Fibroblast of lung (primary cell): ENCODE data around the gene PTPN9. TPM values are rescaled to one million over a fixed set of nuclear protein-coding genes. Genes with fewer than 3 reads are reported as not detected.

Experiments
- DNase-seq, 2 donors: peaks; one replicate each; pipeline versions ENCODE4 v3.0.0 to v3.0.0-alpha.2; 2010; ENCODE audit warnings: low read depth in 2 of 2
- H2AFZ ChIP-seq: 2 replicates; pipeline ENCODE4 v1.5.1; 2012; ENCODE audit warnings: low read length, control low read depth, inconsistent platforms
- H3K27ac ChIP-seq: 2 replicates; pipeline ENCODE4 v1.5.1; 2011; ENCODE audit warnings: low read length, control low read depth; ENCODE audit not compliant: insufficient read depth
- H3K27me3 ChIP-seq: 2 replicates; pipeline ENCODE4 v1.5.1; 2011; ENCODE audit warnings: mild to moderate bottlenecking, low read length; ENCODE audit not compliant: control insufficient read depth, insufficient read depth
- H3K36me3 ChIP-seq: 2 replicates; pipeline ENCODE4 v1.5.1; 2011; ENCODE audit warnings: low read length; ENCODE audit not compliant: control insufficient read depth, insufficient read depth
- H3K4me1 ChIP-seq: 2 replicates; pipeline ENCODE4 v1.5.1; 2011; ENCODE audit warnings: low read length; ENCODE audit not compliant: control insufficient read depth, insufficient read depth; ENCODE audit errors: extremely low read depth
- H3K4me2 ChIP-seq: 2 replicates; pipeline ENCODE4 v1.5.1; 2011; ENCODE audit warnings: low read length, control low read depth; ENCODE audit not compliant: insufficient read depth; ENCODE audit errors: extremely low read depth
- H3K4me3 ChIP-seq, 4 experiments: fragments of 200-600 bp in 1 of 4; sonication (generic) in 1 of 4; replicated peaks in 1 of 4; 2 replicates each; pipeline ENCODE4 v1.5.1; 2011 to 2016; ENCODE audit warnings: low read length in 4 of 4, low read depth in 3 of 4, mild to moderate bottlenecking in 3 of 4, control low read depth in 2 of 4, inconsistent platforms in 1 of 4, mixed read lengths in 1 of 4; ENCODE audit not compliant: insufficient read depth in 1 of 4; ENCODE audit errors: control extremely low read depth in 1 of 4
- H3K79me2 ChIP-seq: 2 replicates; pipeline ENCODE4 v1.5.1; 2012; ENCODE audit warnings: mild to moderate bottlenecking, low read length, inconsistent platforms; ENCODE audit not compliant: control insufficient read depth, insufficient read depth
- H3K9ac ChIP-seq: 2 replicates; pipeline ENCODE4 v1.5.1; 2011; ENCODE audit warnings: mild to moderate bottlenecking, low read length, control low read depth; ENCODE audit not compliant: insufficient read depth
- H3K9me3 ChIP-seq: 2 replicates; pipeline ENCODE4 v1.5.1; 2012; ENCODE audit warnings: low read depth, low read length; ENCODE audit not compliant: control insufficient read depth, insufficient read depth
- H4K20me1 ChIP-seq: 2 replicates; pipeline ENCODE4 v1.5.1; 2011; ENCODE audit warnings: low read length; ENCODE audit not compliant: control insufficient read depth, insufficient read depth; ENCODE audit errors: extremely low read depth
- CTCF ChIP-seq, 2 donors: IDR thresholded peaks in 1 of 2; conservative IDR thresholded peaks in 1 of 2; 1 replicate in 1 of 2; 2 replicates in 1 of 2; pipeline ENCODE4 v1.5.1; 2011 to 2012; ENCODE audit warnings: low read length in 2 of 2, control low read depth in 1 of 2, inconsistent platforms in 1 of 2, low read depth in 1 of 2, mild to moderate bottlenecking in 1 of 2
- EZH2 ChIP-seq: IDR thresholded peaks from 2 replicates; pipeline ENCODE4 v1.5.1; 2012; ENCODE audit warnings: low read length, control low read depth, mild to moderate bottlenecking; ENCODE audit errors: missing control alignments
- polyA plus RNA-seq, 2 donors: library from polyadenylated mRNA; depleted of rRNA in 1 of 2; stranded (reverse) in 1 of 2; unstranded in 1 of 2; fragments of >200 nt; gene quantifications; 2 replicates each; pipeline ENCODE4 v1.2.1, GENCODE V29; 2011 to 2012; ENCODE audit warnings: missing spikeins in 1 of 2
- total RNA-seq: library from RNA; depleted of rRNA; stranded (reverse); fragments of >200 nt; gene quantifications from 2 replicates; pipeline ENCODE4 v1.2.1, GENCODE V29; 2014

The PTPN9 gene
- total and polyA plus RNA-seq, 2 donors (not counting 1 experiment from before 2014, with no cell fraction given) = 20.6 to 41.6 TPM

GRCh38 chr15:75599401-75599800 lies 20.3 kb upstream of the PTPN9 start:
- H3K4me3 ChIP-seq = no peak overlapping the region
- no peaks in the 10 kb centered on the region for H4K20me1 ChIP-seq
- TF ChIP-seq CTCF (conservative IDR thresholded peaks at IDR 0.05 in 1 of 2, IDR thresholded peaks at IDR 0.05 in 1 of 2; ENCODE audit: low read depth in 1 of 2, low read length in 2 of 2) = no peak
- no peak for TF ChIP-seq EZH2
- no peak overlapping the region for H3K9ac ChIP-seq
- DNase-seq = no peak
- H2AFZ ChIP-seq = no peak overlapping the region
- no peak overlapping the region for H3K4me2 ChIP-seq
- H3K79me2 ChIP-seq = no peaks in the 10 kb centered on the region
- H3K4me1 ChIP-seq = no peaks in the 10 kb centered on the region
- no peaks in the 10 kb centered on the region for H3K27me3 ChIP-seq
- no peaks in the 10 kb centered on the region for H3K9me3 ChIP-seq
- peaks cover 10% of the 10 kb centered on the region for H3K36me3 ChIP-seq
- no peak overlapping the region for H3K27ac ChIP-seq

- Histone ChIP-seq H3K36me3 (peaks cover 10% of the 10 kb centered on the region), H2AFZ (no peak overlapping the region), H3K9ac (no peak overlapping the region), H3K27me3 (no peaks in the 10 kb centered on the region), H3K4me3 (no peak overlapping the region), H3K9me3 (no peaks in the 10 kb centered on the region), H3K79me2 (no peaks in the 10 kb centered on the region), H4K20me1 (no peaks in the 10 kb centered on the region), H3K4me1 (no peaks in the 10 kb centered on the region), H3K4me2 (no peak overlapping the region), H3K27ac (no peak overlapping the region)
- DNase-seq = no peak
- TF ChIP-seq CTCF (conservative IDR thresholded peaks at IDR 0.05 in 1 of 2, IDR thresholded peaks at IDR 0.05 in 1 of 2; ENCODE audit: low read depth in 1 of 2, low read length in 2 of 2) (no peak), EZH2 (no peak)
Measured at GRCh38 chr15:75598361-75598760, 19.2 kb upstream of the PTPN9 start.

GRCh38 chr15:75597667-75598341 lies 18.7 kb upstream of the PTPN9 start:
- TF ChIP-seq EZH2 (no peak), CTCF (conservative IDR thresholded peaks at IDR 0.05 in 1 of 2, IDR thresholded peaks at IDR 0.05 in 1 of 2; ENCODE audit: low read depth in 1 of 2, low read length in 2 of 2) (peak; percentile 35 to 48)

More at GRCh38 chr15:75597667-75598341, 18.7 kb upstream of the PTPN9 start:
- Histone ChIP-seq H3K4me3 (no peak overlapping the region), H3K4me1 (no peaks in the 10 kb centered on the region), H3K9me3 (no peaks in the 10 kb centered on the region), H4K20me1 (no peaks in the 10 kb centered on the region), H3K9ac (no peak overlapping the region), H3K36me3 (peaks cover 10% of the 10 kb centered on the region), H3K4me2 (no peak overlapping the region), H3K27ac (no peak overlapping the region), H3K27me3 (no peaks in the 10 kb centered on the region), H3K79me2 (no peaks in the 10 kb centered on the region), H2AFZ (no peak overlapping the region)
- DNase-seq = no peak
